Activated naive CD8-positive, alpha-beta T cell treated with anti-CD3 and anti-CD28 coated beads, Interleukin-2, amount 50 U/mL, for 16 hours (primary cell): ENCODE results near the gene EIF2B1.
A peak's percentile ranks its signal among the peaks of the same experiment; 100 is the strongest.
"Not testable (repeated sequence)": the region's sequence is repeated elsewhere in the genome, so short reads cannot be mapped to it uniquely, and the experiment has no call there.

Experiments used
- DNase-seq: peaks from one replicate; pipeline ENCODE4 v3.0.0-alpha.2; 2020; ENCODE audit warnings: low read depth, low spot score

EIF2B1 gene

DNA sequence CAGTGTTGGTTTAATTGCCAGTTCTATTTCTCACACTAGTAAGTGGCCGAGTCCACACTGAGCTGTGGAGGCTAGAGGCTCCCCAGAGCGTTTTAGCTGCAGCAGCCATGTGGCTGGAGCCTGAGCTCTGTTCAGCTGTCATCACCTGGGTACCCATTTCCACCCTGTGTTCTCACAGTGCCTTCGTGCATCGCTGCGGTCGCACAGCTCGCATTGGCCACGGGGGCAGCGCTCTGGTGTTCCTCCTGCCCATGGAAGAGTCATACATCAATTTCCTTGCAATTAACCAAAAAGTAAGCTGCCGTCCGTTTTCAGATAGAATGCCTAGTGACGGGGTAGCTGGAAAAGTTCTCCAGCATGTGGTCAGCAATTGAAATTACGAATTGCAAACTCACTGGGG is 15.9 kb downstream of the EIF2B1 start:
- DNase-seq, result no peak

DNA sequence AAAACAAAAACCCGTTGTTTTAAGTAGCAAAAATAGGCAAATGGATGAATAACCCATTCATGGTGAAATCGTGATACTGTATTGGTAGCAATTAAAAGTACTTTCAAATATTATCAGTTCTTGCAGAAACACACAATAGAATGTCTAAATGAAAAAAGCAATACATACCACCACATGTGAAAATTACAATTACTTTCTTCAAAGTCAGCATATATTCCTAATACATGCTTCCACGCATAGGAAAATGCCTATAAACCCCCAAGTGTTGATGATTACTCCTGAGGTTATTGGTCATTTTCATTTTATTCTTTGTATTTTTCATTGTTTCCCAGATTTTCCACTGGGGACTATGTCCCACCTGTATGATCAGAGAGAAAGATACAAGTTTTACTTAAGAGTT is 16.3 kb downstream of the EIF2B1 start:
- DNase-seq, result no peak

DNA sequence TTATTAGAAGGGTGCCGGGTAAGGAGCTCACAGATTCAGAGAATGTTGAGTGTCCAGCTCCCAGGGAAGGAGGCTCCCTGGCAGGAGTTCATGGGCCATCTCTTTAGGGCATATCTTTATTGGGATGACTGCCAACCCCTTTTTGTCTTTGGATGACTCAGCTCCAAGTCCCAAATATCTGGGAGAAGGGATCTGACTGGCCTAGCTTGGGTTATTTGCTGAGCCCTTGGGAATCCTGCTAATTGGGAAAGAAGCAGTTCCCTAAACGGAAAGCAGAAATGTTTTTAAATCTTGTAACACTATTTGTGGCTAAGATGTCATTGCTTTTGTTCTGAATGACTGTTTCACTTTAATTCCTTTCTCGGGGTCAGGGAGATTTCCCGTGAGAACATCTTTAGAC is 19.0 kb downstream of the EIF2B1 start:
- DNase-seq, result no peak

DNA sequence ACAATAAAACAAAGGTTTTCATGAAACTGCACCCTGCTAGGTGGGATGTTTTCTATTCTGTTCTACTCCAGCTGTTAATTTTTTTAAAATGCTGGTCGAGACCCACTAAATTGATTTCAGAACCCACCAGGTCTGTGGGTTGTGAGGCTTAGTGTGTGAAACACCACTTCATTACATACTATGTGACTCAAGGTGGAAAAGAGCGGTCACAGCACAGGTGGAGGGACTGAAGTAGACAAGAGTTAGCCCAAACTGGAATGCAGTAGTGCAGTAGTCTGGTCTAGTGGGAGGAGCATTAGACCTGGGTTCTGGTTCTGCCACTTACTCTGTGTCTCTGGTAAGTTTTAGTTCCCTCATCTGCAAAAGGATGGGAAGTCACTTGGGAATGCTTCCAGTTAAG is 19.4 kb downstream of the EIF2B1 start:
- no peak for DNase-seq

DNA sequence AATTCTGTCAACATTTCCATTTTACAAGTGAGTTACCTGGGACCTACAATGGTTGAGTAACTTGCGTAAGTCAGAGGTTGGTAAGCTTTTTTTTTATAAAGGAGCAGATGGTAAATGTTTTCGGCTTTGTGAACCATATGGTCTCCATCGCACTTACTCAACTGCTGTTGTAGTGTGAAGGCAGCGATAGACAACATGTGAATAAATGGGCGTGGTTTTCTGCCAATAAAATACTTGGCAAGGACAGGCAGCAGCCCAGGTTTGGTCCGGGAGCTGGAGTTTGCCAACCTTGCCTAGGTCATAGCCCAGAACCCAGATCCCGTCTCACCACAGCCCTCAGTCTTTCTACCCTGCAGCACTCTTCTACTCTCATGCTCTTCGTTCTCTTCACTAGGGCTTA is 25.3 kb downstream of the EIF2B1 start:
- DNase-seq, result no peak

DNA sequence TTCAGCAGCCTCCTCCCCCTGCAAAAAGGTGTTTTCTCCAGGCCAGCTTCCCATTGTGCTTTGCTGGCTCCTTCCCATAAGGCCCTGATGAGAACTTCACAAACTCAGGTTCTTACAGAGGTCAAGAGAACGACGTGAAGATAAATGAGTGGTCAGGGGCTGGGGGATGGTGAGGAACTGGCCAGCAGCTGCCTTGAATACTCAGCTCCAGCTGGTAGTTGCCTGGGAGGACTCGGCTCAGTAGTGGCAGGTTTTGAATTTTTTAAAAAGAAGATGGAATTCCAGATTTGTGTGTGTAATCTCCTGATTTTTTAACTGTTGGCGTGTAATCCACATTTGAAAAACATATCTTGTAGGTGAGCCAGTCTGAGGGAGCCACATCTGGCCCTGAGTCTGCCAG is 25.7 kb downstream of the EIF2B1 start:
- DNase-seq, result no peak

DNA sequence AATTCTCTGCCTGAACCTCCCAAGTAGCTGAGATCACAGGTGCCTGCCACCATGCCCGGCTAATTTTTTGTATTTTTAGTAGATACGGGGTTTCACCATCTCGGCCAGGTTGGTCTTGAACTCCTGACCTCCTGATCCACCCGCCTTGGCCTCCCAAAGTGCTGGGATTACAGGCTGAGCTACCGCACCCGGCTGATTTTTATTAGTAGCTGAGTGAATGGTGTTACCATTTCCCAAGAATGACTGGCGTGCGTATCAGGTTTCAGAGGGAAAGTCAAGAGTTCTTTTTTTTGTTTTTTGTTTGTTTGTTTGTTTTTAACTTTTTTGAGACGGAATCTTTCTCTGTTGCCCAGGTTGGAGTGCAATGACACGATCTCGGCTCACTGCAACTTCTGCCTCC is 30.0 kb downstream of the EIF2B1 start:
- not testable (repeated sequence) for DNase-seq

DNA sequence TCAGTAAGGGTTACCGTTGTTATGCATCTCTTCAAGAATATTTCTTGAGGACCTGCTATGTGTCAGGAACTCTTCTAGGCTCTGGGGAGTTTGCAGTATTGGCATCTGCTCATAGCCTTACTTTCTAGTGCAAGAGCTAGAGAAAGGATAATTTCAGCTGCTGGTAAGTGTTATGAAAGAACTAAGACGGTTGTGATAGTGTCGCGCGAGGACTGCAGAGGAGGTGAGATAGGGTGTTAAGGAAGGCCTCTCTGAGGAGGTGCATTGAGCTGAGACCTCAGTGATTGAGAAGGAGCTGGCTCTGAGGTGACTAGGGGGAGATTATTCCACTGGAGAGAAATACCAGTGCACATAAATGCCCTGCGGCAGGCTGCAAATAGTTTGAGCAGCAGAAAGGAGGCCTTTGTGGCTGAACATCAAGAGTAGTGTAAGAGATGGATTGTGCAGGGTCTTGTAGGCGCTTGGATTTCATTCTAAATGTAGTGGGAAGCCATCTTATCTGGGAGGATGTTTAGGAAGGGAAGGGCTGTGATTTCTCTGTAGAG is 30.8 kb downstream of the EIF2B1 start:
- DNase-seq, result no peak

DNA sequence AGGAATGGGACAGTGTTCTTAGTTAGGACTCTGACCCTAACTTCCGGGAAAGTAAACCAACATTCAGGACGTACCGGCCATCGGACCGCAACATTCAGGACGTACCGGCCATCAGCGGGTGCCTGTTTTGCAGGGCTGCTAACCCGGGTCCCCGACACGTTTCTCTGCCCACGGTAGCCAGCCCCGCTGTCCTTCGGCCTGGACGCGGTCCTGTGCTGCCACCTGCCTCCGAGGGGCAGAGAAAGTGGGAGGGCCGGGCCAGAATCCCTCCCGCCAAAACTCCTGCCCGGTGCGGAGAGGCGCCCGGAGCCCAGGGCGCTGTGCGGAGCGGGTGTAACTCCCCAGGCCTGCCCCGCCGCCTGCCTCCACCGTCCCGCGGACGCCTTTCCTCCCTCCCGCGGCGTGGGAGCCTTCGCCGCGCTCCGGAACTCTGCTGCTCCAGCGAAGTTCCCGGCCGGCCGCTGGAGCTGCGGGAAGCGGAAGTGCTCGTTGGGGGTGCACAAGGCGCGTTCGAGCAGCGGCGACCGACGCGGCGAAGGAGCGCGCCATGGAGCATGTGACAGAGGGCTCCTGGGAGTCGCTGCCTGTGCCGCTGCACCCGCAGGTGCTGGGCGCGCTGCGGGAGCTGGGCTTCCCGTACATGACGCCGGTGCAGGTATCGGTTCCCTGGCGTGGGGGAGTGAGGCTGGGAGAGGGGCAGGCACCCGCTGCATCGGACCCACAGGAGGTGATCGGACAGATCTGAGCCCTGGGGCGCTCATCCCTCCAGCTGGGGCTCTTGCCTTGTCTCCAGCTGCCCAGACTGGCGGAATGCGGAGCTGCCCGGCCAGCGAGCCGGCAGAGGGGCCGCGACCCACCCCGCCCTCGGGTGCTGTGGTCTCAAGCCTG is 31.6 kb downstream of the EIF2B1 start, which contains the start of gene DDX55:
DDX55 (plus strand) TSS at position 498 of the 888 bp plus-strand sequence; CDS start at position 548, 50 bp downstream.
- DNase-seq, result peak; percentile 70

DNA sequence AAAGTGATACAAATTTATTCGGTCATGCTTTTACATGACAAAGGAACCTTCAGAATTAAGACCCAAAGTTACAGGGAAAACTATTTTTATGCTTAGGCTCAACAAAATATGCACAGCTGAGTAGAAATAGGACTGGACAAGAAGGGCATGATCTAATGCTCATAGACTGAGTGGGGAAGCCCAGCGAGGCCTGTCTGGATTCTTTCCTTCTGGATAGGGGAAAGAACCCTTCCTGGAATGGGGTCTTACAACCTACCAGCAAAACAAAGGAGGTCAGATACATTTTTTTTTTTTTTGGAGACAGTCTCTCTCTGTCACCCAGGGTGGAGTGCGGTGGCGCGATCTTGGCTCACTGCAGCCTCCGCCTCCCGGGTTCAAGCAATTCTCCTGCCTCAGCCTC is 33.8 kb downstream of the EIF2B1 start:
- no peak for DNase-seq

DNA sequence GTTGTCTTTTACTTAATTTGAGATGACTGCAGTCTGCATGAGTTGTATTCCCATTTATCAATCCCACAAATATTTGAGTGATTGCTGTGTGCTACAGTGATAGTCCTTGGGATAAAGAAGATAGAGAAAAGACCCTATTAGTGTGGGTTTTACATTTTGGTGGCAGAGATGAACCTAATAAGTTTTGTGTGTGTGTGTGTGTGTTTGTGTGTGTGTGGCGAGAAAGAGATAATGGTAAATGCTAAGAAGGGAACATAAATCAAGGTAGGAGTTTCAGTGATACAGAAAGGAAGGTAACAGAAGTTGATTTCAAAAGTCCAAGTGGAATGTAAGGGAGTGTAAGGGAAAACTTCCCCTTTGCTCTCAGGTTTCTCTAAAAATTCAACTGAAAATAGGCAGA is 34.2 kb downstream of the EIF2B1 start:
- no peak for DNase-seq

DNA sequence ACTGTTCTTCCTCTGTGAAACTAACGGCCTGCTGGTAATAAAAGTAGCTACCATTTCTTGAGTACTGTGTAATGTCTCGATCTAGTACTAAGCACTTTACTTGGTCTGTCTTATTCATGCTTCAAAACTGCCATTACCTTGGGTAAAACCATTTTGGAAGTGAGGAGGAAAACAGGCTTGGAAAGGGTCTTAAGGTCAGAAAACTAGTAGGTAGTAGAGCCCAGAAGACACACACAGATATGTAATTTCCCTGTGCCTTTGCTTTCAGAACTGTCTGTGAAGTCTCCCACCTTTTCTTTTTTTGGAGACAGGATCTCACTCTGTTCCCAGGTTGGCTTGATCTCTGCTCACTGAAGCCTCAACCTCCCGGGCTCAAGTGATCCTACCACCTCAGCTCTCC is 35.0 kb downstream of the EIF2B1 start:
- DNase-seq, result no peak

DNA sequence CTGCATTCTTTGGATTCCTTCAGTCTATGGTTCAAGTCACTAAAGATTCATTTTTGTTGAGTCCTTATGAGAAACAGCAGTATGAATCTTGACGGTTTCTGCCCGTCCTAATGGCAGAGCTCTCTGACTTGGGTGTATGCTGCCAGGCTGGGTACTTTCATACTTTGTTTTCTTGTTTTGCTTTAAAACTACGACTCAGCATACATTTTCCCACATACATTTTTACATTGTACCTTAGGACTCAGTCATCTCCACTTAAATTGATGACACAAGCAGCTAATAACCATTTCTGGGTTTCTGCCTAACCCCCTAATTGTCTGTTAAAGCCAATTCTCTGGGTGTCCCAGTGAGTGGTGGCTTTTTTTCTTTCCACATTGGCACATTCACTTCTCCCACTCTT is 36.4 kb downstream of the EIF2B1 start:
- DNase-seq, result no peak

DNA sequence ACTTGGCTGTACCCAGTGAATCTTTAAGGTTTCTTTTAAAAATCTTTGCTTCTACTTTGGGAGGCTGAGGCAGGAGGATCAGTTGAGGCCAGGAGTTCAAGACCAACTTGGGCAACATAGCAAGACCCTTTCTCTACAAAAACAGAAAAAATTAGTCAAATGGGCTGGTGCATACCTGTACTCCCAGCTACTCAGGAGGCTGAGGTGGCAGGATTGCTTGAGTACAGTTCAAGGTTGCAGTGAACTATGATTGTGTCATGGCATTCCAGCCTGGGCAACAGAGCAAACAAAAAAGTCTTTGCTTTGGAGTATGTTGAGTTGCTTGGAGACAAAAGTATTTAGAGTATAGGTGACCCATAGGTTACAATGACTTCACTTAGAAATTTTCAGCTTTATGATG is 37.8 kb downstream of the EIF2B1 start:
- DNase-seq, result no peak

DNA sequence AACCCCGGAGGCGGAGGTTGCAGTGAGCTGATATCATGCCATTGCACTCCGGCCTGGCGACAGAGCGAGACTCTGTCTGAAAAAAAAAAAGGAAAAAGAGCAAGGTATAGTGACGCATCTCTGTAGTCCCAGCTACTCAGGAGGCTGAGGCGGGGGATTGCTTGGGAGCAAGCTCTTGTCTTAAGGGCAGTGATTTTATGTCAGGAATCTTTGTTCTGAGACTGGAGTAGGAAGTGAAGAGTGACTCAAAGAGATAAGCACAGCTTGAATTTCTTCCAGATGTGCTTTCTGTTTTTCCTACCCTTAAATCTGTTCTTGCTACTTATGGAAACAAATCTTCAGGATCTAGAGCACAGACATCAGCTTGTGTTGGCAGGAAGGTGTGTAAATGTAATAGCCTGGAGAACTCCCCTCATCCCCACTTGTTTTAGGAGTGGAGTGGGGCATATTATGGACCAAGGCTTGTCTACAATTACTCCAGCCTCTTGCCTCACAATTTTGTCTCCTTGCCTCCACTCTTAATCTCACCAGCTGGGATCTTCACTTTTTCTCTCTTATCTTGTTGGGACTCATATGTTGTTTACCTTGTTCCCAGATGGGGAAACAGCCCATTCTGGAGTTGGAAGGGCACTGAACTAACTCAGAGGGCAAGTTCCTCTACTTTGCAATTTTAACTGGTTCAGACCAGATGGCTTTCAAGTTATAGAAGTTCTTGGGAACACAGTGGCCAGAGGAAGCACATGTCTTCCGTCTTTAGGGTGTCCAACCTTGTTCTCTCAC is 41.6 kb downstream of the EIF2B1 start:
- DNase-seq, result no peak

DNA sequence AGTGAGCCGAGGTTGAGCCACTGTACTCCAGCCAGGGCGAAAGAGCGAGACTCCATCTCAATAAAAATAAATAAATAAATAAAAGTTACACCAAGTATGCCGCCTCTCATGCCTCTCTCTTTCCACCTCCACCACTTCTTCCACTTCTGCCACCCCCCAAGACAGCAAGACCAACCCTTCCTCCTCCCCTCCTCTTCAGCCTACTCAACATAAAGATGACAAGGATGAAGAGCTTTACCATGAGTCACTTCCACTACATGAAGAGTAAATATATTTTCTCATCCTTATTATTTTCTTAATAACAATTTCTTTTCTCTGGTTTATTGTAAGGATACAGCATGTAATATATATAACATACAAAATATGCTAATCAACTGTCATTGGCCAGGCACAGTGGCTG is 52.7 kb downstream of the EIF2B1 start:
- DNase-seq, result no peak

DNA sequence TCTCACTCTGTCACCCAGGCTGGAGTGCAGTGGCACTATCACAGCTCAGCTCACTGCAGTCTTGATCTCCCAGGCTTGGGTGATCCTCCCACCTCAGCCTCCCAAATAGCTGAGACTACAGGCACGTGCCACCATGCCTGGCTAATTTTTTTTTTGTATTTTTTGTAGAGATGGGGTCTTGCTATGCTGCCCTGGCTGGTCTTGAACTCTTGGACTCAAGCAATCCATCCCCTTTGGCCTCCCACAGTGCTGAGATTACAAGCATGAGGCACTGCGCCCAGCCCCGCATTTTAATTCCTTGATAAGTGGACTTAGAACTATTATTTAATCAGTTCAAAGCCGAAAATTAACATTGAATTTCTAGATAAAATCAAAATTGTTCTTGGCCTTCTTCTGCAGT is 54.7 kb downstream of the EIF2B1 start:
- not testable (repeated sequence) for DNase-seq

DNA sequence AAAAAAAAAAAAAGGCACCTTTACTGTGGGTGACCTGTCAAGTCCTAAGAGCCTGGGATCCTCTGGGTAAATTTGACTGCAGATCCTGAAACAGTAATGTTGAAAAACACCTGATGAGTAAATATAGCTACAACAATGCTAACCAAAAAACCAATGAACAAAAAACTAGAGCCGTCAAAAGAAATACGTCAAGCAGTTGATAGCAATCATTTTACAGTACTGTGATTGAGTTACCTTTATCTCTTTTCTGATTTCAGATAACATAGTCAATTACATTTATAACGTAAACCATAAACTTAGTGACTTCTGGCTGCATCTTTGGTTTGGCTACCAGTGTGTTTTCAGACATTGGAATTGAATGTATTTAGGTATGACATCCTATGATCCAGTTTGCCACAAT is 55.2 kb downstream of the EIF2B1 start:
- no peak for DNase-seq

DNA sequence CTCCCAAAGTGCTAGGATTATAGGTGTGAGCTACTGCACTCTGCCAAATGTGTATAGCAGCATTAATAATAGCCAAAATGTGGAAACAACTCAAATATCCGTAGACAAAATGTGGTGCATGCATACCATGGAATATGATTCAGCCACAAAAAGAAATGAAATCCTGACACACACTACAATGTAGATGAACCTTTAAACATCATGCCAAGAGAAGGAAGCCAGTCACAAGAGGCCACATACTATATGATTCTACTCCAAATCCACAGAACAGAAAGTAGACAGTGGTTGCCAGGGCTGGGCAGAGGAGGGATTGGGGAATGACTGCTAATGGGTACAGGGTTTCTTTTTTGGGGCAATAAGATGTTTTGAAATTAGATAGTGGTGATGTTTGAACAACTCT is 56.9 kb downstream of the EIF2B1 start:
- DNase-seq, result no peak

DNA sequence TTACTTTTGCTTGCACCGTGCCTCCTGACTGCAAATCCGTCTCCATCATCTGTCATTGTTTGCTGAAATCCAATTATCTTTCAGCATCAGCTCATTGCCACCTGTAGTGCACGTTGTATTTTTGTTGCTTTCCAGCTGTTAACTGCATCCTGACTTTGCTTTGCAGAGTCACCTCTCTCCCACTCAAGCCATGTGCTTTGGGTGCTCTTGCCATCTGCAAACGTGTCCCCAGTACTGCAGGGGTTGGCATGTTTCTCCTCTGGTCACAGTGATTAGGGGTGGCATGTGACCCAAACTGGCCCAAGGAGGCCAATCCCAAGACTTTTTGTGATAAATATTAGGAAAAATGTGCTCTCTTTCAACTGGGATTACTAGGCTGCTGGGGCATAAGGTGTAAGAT is 59.6 kb downstream of the EIF2B1 start:
- DNase-seq, result no peak

DNA sequence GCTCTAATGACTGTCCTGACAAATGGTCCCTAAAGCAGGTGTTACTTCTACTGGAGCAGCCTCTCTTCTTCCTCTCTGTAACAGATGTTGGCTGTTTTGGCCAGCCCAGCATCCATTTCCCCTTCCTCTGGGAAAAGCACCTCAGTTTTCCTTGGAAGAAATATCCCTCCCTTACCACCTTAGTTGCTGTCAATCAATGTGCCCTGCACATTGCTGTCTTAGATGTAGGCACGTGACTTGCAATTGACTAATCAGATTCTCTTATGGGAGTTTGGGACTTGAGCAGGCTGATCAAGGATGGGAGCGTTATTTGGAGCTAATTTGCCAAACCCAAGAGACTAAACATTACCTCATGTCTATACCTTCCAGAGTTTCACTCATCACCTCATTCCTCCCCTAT is 61.1 kb downstream of the EIF2B1 start:
- DNase-seq, result no peak

DNA sequence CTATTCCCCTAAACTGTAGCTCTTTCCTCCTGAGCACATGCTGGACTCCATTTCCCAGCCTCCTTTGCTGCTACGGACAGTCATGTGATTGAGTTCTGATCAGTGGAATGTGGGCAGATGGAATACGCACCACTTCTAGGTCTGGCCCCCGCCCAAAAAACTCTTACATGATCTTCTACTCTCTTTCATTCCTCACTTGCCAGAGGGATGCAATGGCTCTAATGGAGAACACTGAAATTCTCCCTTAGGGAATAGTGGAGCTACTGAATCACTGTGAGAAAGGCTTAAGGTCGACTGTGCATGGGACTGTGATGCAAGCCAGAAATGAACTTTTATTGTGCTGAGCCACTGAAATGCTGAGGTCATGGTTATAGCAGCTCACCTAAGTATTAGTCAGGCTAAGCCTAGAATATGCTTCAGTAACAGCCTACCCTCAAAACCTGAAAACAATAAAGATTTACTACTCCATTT is 62.1 kb downstream of the EIF2B1 start:
- DNase-seq, result no peak
